Upper lobe of left lung (tissue), 6 donors: ENCODE data around the gene ANKRD30A. TPM values are rescaled to one million over a fixed set of nuclear protein-coding genes. Genes with fewer than 3 reads are reported as not detected.

Source experiments
- ATAC-seq, 2 donors: fragments of 200-7000 bp; cut with Tn5 transposase; one replicate each; pipeline ENCODE4 v1.9.1; 2022; ENCODE audit warnings: mild to moderate bottlenecking in 2 of 2, moderate library complexity in 2 of 2; ENCODE audit not compliant: low FRiP score in 2 of 2
- DNase-seq, 2 donors: peaks; one replicate each; pipeline ENCODE4 v3.0.0-alpha.2; 2019 to 2020
- H3K27ac ChIP-seq, 4 donors: fragments of 200-600 bp; sonication (generic); one replicate each; pipeline ENCODE4 v1.5.1; 2016 to 2019
- H3K27me3 ChIP-seq, 4 donors: fragments of 200-600 bp; sonication (generic); one replicate each; pipeline ENCODE4 v1.5.1; 2017 to 2019
- H3K36me3 ChIP-seq, 4 donors: fragments of 200-600 bp; sonication (generic); one replicate each; pipeline ENCODE4 v1.5.1; 2016 to 2019
- H3K4me1 ChIP-seq, 4 donors: fragments of 200-600 bp; sonication (generic); one replicate each; pipeline ENCODE4 v1.5.1; 2018 to 2019
- H3K4me3 ChIP-seq, 4 donors: fragments of 200-600 bp; sonication (generic); one replicate each; pipeline ENCODE4 v1.5.1; 2017 to 2019; ENCODE audit warnings: mild to moderate bottlenecking in 2 of 4, moderate library complexity in 1 of 4
- H3K9me3 ChIP-seq, 4 donors: fragments of 200-600 bp; sonication (generic); one replicate each; pipeline ENCODE4 v1.5.1; 2018 to 2019
- CTCF ChIP-seq, 6 experiments: fragments of 450-650 bp in 4 of 6; fragments of 200-600 bp in 2 of 6; sonication (generic) in 2 of 6; IDR thresholded peaks; one replicate each; pipeline ENCODE4 v1.5.1; 2016 to 2019; ENCODE audit warnings: antibody characterized with exemption in 6 of 6
- EP300 ChIP-seq, 4 donors: sonication (generic); formaldehyde crosslinking; IDR thresholded peaks; one replicate each; pipeline ENCODE4 v1.5.1; 2017; ENCODE audit warnings: antibody characterized with exemption in 4 of 4, control low read depth in 2 of 4
- POLR2A ChIP-seq, 4 donors: fragments of 450-650 bp; IDR thresholded peaks; one replicate each; pipeline ENCODE4 v1.5.1; 2016 to 2017; ENCODE audit warnings: antibody characterized with exemption in 4 of 4, mild to moderate bottlenecking in 2 of 4
- POLR2AphosphoS5 ChIP-seq, 2 donors: sonication (generic); formaldehyde crosslinking; IDR thresholded peaks; one replicate each; pipeline ENCODE4 v1.5.1; 2017; ENCODE audit warnings: antibody characterized with exemption in 2 of 2
- WGBS, 2 donors: methylation state at CpG; one replicate each; pipeline ENCODE4 v1.1.5; 2017 to 2018; 5-methylcytosine and 5-hydroxymethylcytosine counted together
- total RNA-seq, 6 donors: library from RNA; depleted of rRNA in 4 of 6; stranded (reverse); fragments of >200 nt in 4 of 6; gene quantifications; one replicate each; pipeline versions ENCODE4 v1.1.0 to v1.2.1, GENCODE V29; 2016 to 2021
- donor health status: DM: no; HTN: no; CAD: no; lungs with moderate emphysema.
- donor health status: DM: no; HTN: yes; CAD: no; lungs with severe emphysema.

ANKRD30A gene
- total RNA-seq, 6 donors from 2014 or later, result not detected

GRCh38 chr10:37314862-37315261, 189.5 kb downstream of the ANKRD30A start:
- Histone ChIP-seq H3K4me3 (no peak overlapping the region), H3K36me3 (no peaks in the 10 kb centered on the region), H3K27ac (no peak overlapping the region), H3K4me1 (no peaks in the 10 kb centered on the region), H3K27me3 (no peaks in the 10 kb centered on the region), H3K9me3 (no peaks in the 10 kb centered on the region)
- ATAC-seq (no peak), DNase-seq (no peak)
- TF ChIP-seq CTCF (IDR thresholded peaks at IDR 0.05) (no peak), EP300 (IDR thresholded peaks at IDR 0.05) (no peak), POLR2A (IDR thresholded peaks at IDR 0.05) (no peak)
- WGBS, 2 donors, result 22 to 26% methylated on average over 1 of the region's 1 CpG

- Histone ChIP-seq H3K4me1 (no peaks in the 10 kb centered on the region), H3K27ac (no peak overlapping the region), H3K9me3 (peaks cover 0 to 8% (median 0%) of the 10 kb centered on the region in 4 donors), H3K27me3 (no peaks in the 10 kb centered on the region), H3K4me3 (no peak overlapping the region), H3K36me3 (no peaks in the 10 kb centered on the region)
- DNase-seq (no peak), ATAC-seq (no peak)
- TF ChIP-seq CTCF (IDR thresholded peaks at IDR 0.05) (no peak), EP300 (IDR thresholded peaks at IDR 0.05) (no peak), POLR2AphosphoS5 (IDR thresholded peaks at IDR 0.05) (no peak), POLR2A (IDR thresholded peaks at IDR 0.05) (no peak)
- 86% methylated on average over 2 of the region's 2 CpGs; no CpG with 5 or more reads in 1 of the 2 donors for WGBS, 2 donors
Measured at GRCh38 chr10:37344413-37344812, 219.0 kb downstream of the ANKRD30A start.

GRCh38 chr10:37379991-37380390, 254.6 kb downstream of the ANKRD30A start:
- no peak overlapping the region for H3K27ac ChIP-seq
- no peak for ATAC-seq
- no peaks in the 10 kb centered on the region for H3K4me1 ChIP-seq
- TF ChIP-seq CTCF (IDR thresholded peaks at IDR 0.05) (no peak), POLR2A (IDR thresholded peaks at IDR 0.05) (no peak), POLR2AphosphoS5 (IDR thresholded peaks at IDR 0.05) (no peak), EP300 (IDR thresholded peaks at IDR 0.05) (no peak)
- no peak overlapping the region for H3K4me3 ChIP-seq
- H3K9me3 ChIP-seq, result peaks cover 0 to 4% (median 0%) of the 10 kb centered on the region in 4 donors
- WGBS, 2 donors, result 69 to 75% methylated on average over 3 of the region's 3 CpGs
- no peak for DNase-seq
- H3K36me3 ChIP-seq, result no peaks in the 10 kb centered on the region
- no peaks in the 10 kb centered on the region for H3K27me3 ChIP-seq

GRCh38 chr10:37381271-37381670, 255.9 kb downstream of the ANKRD30A start:
- Histone ChIP-seq H3K9me3 (peaks cover 0 to 8% (median 0%) of the 10 kb centered on the region in 4 donors), H3K4me1 (no peaks in the 10 kb centered on the region), H3K27me3 (no peaks in the 10 kb centered on the region), H3K4me3 (no peak overlapping the region), H3K27ac (no peak overlapping the region), H3K36me3 (no peaks in the 10 kb centered on the region)
- WGBS, 2 donors, result 66 to 75% methylated on average over 3 of the region's 3 CpGs
- TF ChIP-seq POLR2A (IDR thresholded peaks at IDR 0.05) (no peak), POLR2AphosphoS5 (IDR thresholded peaks at IDR 0.05) (no peak), CTCF (IDR thresholded peaks at IDR 0.05) (no peak), EP300 (IDR thresholded peaks at IDR 0.05) (no peak)
- ATAC-seq (no peak), DNase-seq (no peak)

- H3K27ac ChIP-seq, result no peak overlapping the region
- H3K9me3 ChIP-seq, result peaks cover 0 to 8% (median 0%) of the 10 kb centered on the region in 4 donors
- WGBS, 2 donors, result 79 to 85% methylated on average over 4 of the region's 4 CpGs
- H3K36me3 ChIP-seq, result no peaks in the 10 kb centered on the region
- no peaks in the 10 kb centered on the region for H3K4me1 ChIP-seq
- TF ChIP-seq CTCF (IDR thresholded peaks at IDR 0.05) (no peak), POLR2A (IDR thresholded peaks at IDR 0.05) (no peak), POLR2AphosphoS5 (IDR thresholded peaks at IDR 0.05) (no peak), EP300 (IDR thresholded peaks at IDR 0.05) (no peak)
- H3K27me3 ChIP-seq, result no peaks in the 10 kb centered on the region
- DNase-seq (no peak), ATAC-seq (no peak)
- no peak overlapping the region for H3K4me3 ChIP-seq
Measured at GRCh38 chr10:37384923-37385322, 259.5 kb downstream of the ANKRD30A start.
